Kidney epithelial cell (primary cell): ENCODE results near the gene POLRMT. TPM values are rescaled to one million over a fixed set of nuclear protein-coding genes. Genes with fewer than 3 reads are reported as not detected.

ENCODE experiments used
- DNase-seq: peaks from one replicate; pipeline ENCODE4 v3.0.0-alpha.2; 2010; ENCODE audit warnings: low read depth
- H3K27me3 ChIP-seq: 2 replicates; pipeline ENCODE4 v1.6.0; 2011; ENCODE audit warnings: low read length; ENCODE audit not compliant: control insufficient read depth, insufficient read depth
- H3K36me3 ChIP-seq: 2 replicates; pipeline ENCODE4 v1.5.1; 2011; ENCODE audit warnings: low read length; ENCODE audit not compliant: control insufficient read depth, insufficient read depth
- H3K4me3 ChIP-seq: 2 replicates; pipeline ENCODE4 v1.5.1; 2011; ENCODE audit warnings: low read depth, mild to moderate bottlenecking, control low read depth, low read length
- total RNA-seq: library from RNA; depleted of rRNA; stranded (reverse); fragments of >200 nt; gene quantifications from 2 replicates; pipeline ENCODE4 v1.2.3, GENCODE V29; 2015
- TF ChIP-seq, protein P1 (sequence below): IDR thresholded peaks from 2 replicates; pipeline ENCODE4 v1.5.1; 2011; ENCODE audit warnings: mild to moderate bottlenecking, moderate library complexity, low read length, control low read depth, inconsistent platforms; ENCODE audit not compliant: insufficient read depth, poor library complexity, severe bottlenecking

POLRMT gene
- 47.6 and 50.0 TPM in 2 replicates for total RNA-seq

DNA sequence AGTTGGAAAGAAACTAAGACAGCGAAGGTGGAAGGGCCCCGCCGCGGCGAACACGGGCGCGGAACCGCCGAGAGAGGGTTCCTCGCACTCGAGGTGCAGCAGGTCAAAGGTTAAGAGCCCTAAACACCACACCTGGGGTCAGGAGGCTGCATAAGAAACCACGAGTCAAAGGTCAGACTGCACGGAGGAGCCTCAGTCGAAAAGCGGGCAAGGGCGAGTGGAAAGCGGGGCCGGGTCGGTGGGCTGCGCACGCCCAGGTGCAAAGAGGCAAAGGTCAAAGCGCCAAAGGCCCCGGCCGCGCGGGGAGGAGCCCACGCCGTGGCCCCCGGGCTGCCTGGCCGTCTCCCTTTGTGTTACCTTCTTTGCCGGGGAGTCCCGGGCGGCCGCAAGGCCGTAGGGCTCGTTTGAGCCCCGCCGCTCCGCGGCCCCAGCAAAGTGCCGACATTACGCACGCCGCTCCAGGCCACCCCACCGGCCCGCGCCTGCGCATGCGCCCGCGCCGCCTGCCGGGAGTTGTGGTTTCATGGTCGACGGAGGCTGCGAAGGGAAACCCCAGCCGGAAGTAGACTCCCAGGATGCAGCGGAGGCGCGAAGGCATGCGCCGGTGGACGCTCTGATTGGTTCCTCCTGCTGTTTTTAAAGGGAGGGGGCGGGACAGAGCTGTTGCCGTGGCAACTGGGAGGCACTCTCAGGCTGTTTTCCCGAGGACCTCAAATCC, at the start of gene POLRMT:
POLRMT (minus strand) TSS at position 470 of the 718 bp plus-strand sequence; CDS start at position 445, 25 bp downstream.
- TF ChIP-seq, protein P1, sequence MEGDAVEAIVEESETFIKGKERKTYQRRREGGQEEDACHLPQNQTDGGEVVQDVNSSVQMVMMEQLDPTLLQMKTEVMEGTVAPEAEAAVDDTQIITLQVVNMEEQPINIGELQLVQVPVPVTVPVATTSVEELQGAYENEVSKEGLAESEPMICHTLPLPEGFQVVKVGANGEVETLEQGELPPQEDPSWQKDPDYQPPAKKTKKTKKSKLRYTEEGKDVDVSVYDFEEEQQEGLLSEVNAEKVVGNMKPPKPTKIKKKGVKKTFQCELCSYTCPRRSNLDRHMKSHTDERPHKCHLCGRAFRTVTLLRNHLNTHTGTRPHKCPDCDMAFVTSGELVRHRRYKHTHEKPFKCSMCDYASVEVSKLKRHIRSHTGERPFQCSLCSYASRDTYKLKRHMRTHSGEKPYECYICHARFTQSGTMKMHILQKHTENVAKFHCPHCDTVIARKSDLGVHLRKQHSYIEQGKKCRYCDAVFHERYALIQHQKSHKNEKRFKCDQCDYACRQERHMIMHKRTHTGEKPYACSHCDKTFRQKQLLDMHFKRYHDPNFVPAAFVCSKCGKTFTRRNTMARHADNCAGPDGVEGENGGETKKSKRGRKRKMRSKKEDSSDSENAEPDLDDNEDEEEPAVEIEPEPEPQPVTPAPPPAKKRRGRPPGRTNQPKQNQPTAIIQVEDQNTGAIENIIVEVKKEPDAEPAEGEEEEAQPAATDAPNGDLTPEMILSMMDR = no peak
- Histone ChIP-seq H3K27me3 (no peaks in the 10 kb centered on the region), H3K4me3 (peak within 1 kb of the TSS; percentile 70), H3K36me3 (no peaks in the 10 kb centered on the region)
- peak; percentile 93 for DNase-seq

DNA sequence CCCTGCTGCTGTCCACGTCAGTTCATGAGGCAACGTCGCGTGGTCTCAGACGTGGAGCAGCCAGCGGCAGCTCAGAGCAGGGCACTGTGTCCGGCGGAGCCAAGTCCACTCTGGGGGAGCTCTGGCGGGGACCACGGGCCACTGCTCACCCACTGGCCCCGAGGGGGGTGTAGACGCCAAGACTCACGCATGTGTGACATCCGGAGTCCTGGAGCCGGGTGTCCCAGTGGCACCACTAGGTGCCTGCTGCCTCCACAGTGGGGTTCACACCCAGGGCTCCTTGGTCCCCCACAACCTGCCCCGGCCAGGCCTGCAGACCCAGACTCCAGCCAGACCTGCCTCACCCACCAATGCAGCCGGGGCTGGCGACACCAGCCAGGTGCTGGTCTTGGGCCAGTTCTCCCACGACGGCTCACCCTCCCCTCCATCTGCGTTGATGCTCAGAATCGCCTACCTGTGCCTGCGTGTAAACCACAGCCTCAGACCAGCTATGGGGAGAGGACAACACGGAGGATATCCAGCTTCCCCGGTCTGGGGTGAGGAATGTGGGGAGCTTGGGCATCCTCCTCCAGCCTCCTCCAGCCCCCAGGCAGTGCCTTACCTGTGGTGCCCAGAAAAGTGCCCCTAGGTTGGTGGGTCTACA, 49.5 kb upstream of the POLRMT start:
- no peak overlapping the region for H3K4me3 ChIP-seq
- TF ChIP-seq, protein P1 = no peak
- H3K36me3 ChIP-seq = peaks cover 4% of the 10 kb centered on the region
- no peaks in the 10 kb centered on the region for H3K27me3 ChIP-seq
- DNase-seq = no peak

DNA sequence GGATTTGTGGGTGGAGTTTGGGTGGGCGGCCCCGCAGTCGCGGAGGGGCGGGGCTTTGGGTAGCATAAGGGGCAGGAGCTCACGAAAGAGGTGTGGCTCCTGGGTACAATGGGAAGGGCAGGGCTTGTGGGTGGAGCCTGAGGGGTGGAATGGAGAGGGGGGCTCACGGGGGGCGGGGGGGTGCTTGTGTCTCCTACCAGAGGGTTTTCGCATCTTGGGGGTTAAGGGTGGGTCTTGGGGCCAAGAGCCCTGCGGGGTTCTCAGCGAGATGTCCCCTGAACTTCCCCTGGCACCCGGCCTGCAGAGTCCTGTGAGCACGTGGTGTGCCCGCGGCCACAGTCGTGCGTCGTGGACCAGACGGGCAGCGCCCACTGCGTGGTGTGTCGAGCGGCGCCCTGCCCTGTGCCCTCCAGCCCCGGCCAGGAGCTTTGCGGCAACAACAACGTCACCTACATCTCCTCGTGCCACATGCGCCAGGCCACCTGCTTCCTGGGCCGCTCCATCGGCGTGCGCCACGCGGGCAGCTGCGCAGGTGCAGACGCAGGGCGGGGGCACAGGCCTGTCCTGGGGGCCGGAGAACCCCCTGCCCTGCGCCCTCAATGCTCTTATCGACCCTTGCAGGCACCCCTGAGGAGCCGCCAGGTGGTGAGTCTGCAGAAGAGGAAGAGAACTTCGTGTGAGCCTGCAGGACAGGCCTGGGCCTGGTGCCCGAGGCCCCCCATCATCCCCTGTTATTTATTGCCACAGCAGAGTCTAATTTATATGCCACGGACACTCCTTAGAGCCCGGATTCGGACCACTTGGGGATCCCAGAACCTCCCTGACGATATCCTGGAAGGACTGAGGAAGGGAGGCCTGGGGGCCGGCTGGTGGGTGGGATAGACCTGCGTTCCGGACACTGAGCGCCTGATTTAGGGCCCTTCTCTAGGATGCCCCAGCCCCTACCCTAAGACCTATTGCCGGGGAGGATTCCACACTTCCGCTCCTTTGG, 48.0 kb upstream of the POLRMT start:
- H3K36me3 ChIP-seq = peaks cover 4% of the 10 kb centered on the region
- TF ChIP-seq, protein P1 = no peak
- H3K27me3 ChIP-seq = no peaks in the 10 kb centered on the region
- no peak for DNase-seq
- peak overlapping the region; percentile 42 for H3K4me3 ChIP-seq

DNA sequence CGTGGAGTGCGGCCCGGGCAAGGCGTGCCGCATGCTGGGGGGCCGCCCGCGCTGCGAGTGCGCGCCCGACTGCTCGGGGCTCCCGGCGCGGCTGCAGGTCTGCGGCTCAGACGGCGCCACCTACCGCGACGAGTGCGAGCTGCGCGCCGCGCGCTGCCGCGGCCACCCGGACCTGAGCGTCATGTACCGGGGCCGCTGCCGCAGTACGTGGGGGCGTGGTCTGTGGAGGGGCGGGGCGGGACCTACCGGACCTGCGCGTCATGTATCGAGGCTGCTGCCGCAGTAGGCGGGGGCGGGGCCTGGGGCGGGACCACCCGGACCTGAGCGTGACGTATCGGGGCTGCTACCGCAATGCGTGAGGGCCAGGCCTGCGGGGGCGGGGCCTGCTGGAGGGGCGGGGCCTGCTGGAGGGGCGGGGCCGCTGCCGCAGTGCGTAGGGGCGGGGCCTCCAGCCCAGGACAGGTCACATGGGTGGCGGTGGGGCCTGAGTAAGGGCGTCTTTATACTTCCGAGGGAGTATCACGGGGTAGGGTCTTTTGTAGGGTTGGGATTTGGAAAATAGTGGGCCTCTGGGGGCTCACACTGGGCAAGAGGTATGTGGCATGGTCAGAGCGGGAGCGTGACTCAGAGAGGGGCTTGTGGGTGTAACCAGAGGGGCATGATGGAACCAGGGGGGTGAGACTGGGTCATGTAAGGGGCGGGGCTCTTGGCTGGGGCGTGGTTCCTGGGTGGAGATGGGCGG, 47.1 kb upstream of the POLRMT start:
- DNase-seq = peak; percentile 86
- no peaks in the 10 kb centered on the region for H3K27me3 ChIP-seq
- peaks cover 4% of the 10 kb centered on the region for H3K36me3 ChIP-seq
- H3K4me3 ChIP-seq = peak overlapping the region; percentile 45
- TF ChIP-seq, protein P1 = no peak
